Activated CD4-positive, alpha-beta T cell treated with anti-CD3 and anti-CD28 coated beads for 24 hours (primary cell): Measurements from ENCODE around the gene DPF3.

ENCODE experiments used
- DNase-seq, 2 donors: peaks; one replicate each; pipeline ENCODE4 v3.0.0-alpha.2; 2020; ENCODE audit warnings: low read depth in 2 of 2

The DPF3 gene

DNA sequence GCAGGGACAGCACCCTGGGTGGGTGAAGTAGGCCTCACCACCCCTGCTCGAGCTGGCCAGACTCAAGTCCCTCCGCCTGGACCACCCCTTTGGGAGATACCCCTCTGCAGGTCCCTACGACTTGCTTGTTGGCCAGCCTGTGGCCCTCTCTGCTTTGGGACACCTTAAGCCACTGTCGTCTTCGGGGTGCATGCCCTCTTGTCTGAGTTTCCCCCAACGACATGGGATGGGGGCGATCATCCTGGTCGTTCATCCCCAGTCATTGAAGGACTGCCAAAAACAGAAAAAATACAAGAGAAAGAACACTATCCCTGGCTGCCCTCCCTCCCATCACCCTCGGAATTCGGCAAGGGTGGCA, 151.1 kb downstream of the DPF3 start:
- no peak for DNase-seq

DNA sequence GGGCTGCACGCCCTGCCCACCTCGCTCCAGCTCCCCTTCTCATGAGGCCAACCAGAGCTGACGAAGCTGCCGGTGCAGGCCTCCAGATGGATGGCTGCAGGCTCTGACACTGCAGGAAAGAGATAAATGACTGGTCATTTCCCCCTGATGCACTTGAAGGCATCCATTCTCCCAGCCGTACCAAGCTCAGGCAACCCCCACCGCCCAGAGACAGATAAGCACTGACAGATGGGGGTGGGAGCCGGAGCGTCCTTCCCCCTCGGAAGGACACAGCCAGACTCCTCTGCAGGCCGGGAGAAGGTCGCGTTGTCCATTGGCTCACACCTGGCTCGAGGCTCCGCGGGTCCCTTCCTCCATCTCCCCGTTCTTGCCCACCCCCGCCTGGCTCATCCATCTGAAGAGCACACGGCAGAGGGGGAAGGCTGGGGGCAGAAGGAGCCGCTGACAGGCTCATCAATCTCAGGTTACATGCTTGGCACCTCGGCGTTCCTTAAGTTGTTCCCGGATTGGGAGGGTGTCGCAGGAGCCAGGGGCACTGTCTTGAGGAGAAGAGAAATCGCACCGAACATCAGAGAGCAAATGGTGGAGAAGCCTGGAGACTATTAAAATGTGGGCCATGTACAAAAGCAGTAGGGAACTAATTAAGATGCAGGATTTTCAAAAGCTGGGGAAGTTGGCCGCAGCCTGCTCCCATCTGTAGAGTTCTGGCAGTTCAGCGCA, 151.6 kb downstream of the DPF3 start:
- DNase-seq, result no peak

GRCh38 chr14:72741826-72742117, 152.1 kb downstream of the DPF3 start:
- DNase-seq, result no peak

- DNase-seq, result no peak
These were observed 152.7 kb downstream of the DPF3 start for GRCh38 chr14:72740966-72741825.

DNA sequence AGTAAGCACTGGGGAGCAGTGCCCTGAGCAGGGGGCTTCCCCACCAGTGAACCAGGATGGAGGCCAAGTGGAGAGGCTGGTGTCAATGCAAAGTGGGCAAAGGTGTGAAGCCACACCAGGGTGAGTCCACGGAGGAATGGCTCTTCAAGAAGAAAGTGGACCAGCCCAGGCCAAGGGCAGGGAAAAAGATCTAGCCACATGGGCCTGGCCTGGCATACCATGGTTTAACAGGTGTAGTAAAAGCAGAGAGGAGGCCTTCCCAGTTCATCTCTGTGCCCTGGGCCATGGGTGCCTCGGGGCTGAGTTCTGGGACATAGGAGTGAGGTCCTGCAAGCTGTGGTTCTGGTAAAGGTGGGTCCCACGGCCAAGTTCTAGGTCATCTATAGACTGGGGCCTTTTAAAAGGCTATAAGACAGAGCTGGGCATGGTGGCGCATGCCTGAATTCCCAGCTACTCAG, 153.4 kb downstream of the DPF3 start:
- DNase-seq, result no peak

DNA sequence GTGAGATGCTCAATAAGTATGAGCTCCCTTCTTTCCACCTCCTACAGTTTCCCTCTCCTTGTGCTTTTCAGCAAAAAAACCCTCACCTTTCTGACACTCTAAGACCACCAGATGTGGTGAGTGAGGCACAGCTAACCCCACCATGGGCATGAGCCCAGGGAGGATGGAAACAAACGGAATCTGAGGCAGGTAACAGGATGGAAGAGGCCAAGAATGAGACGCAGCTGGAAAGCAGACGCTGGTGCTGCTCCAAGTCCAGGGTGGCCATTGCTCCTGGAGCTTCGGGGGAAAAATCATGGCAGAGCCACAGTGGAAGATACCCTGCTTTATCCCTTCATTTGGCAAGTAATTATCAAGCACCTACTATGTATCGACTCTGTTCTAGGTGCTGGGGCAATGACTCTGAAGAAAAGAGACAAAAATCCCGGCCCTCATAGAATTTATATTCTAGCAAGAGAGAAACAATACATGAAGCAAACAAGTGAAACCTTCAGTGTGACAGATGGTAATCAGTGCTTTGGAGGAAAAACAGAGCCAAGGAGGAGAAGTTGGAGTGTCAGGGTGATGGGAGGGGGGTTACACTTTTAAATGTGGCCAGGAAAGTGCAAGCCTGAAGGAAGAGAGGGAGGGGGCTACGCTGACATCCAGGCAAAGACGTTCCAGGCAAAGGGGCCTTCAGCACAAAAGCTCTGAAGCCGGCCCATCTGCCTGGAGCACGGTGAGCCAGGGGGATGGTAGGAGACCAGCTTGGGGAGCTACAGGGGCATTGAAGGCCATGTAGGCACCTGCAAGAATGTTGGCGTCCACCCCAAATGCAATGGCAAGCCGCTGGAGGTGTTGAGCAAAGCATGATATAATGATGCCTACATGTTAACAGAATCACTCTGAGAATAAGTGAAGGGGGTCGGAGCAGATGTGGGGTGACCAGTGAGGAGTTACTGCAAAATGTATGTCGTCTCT, 154.2 kb downstream of the DPF3 start:
- no peak for DNase-seq

GRCh38 chr14:72738161-72738611, 155.7 kb downstream of the DPF3 start:
- DNase-seq, result no peak

DNA sequence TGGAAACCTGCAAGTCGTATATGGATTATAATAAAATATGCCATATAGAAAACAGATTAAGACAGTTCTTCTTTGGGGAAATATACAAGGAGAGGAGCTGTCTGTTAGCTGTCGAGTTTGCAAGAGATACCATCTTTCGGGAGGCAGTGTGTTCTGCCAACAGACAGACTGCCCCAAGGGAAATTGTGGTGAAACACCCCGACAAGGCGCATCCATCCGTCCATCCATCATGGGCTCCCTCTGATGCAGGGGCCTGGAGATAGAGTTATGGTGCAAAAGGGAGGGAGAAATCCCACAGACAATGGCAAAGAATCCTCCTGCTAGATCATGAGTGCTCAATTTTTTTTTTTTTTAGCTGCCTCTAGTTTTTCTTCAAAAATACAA, 156.3 kb downstream of the DPF3 start:
- no peak for DNase-seq

- no peak for DNase-seq
These were observed 156.9 kb downstream of the DPF3 start for GRCh38 chr14:72736786-72737559.

- DNase-seq, result no peak
These were observed 157.6 kb downstream of the DPF3 start for GRCh38 chr14:72736308-72736707.

GRCh38 chr14:72732022-72732780, 161.7 kb downstream of the DPF3 start:
- no peak for DNase-seq

GRCh38 chr14:72731252-72732020, 162.5 kb downstream of the DPF3 start:
- no peak for DNase-seq

DNA sequence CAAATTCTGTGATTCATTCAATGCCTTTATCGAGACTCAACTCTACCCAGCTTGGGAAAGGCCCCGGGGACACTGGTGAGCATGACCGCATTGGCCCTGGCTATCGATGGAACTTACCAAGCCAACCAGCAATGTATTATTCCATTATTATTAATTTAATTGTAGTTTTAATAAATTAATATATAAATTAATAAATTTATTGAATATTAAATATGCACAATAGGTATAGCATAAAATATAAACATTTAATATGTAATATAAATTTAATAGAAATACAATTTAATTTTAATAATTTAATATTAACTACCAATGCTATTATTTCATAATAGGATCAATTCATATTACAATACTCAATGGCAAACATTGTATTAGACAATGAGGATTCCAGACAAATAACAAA, 163.4 kb downstream of the DPF3 start:
- no peak for DNase-seq

DNA sequence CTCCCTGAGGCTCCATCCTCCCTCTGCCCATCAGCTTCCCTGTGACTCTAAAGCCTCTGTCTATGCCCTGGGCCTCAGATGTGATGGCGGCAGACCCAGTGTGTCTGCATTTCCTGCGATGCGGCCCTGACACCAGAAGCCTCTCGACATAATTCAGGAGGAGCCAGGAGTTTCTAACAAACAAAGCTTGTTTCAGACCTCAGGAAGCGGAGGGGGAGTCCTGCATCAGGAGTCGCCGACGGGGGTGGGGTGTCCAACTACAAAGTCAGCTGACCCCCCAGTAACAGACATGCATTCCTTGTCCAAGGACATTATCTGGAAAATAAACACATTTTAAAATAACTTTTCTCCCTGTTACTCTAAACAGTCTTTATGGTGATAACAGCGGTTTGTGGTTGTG, 167.5 kb downstream of the DPF3 start:
- DNase-seq, result no peak

DNA sequence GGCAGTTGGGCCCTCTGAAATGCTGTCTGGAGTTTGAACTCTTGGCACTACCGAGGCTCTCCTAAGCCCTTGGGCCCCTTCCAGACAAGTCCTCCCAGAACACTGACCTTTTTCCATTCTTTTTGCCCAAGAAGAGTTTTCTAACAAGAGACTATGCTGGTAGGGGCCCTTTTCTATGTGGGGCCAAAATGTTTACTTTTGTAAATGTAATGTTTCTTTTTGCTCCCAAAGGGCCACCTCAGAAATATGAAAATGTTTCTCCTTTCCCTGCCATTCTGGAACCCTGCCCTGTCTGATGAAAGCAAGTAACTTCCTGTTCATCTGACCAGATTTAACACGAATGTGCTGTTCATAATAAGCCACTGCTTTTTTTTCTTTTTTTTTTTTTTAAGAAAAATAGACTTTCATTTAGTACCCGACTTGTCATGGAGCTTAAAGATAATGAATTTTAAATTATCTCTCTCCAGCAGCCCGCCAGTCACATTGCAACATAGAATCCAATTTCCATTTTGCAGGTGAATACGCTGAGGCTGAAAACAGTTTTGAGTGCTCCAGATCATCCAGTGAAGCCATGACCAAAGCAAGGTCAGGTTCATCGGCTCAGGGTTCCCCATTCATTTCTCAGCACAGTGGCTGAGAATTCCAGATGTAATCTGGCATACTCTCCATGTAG, 169.9 kb downstream of the DPF3 start:
- DNase-seq, result no peak

DNA sequence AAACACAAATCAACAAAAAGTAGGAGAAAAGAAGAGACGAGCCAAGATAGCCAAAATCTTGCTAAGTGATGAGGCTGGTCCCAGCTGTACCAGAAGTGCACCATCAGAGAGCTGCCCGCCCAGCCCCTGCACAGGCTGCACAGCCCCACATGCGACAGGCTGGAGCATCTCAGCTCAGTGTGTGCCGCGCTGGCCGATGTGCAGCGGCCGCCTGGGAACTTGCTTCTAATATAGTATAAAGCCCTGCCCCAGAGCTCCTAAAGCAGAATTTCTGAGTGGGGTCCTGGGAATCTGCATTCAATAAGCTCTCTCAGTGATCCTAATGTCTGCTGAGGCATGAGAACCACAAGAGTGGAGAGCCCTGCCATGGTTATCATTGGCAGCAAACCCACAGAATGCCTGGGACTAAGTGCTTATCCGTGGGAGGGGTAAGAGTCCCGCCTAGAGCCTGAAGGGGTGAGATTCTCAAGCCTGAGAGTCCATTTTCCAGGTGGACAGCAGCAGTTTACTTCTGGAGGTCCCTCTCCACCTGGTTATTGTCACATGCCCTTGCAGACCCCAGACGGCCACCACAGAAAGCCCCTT, 171.6 kb downstream of the DPF3 start:
- DNase-seq, result no peak

DNA sequence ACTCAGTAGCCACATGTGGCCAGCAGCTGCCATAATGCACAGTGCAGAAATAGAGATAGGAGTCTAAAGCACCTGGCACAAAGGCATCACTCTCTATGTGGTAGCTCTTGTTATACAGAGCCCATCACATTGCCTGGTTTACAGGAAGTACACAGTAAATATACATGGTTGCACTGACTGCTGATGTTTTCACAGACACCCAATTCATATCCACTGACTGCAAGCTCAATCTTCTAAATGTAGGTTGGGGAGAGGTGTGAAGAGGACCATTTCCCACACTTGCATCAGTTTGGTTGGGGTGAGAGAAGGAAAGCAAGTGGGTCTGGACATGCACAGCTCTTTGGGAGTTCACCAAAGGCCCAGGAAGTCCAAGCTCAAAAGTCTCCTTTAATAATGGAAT, 172.8 kb downstream of the DPF3 start:
- DNase-seq, result no peak

DNA sequence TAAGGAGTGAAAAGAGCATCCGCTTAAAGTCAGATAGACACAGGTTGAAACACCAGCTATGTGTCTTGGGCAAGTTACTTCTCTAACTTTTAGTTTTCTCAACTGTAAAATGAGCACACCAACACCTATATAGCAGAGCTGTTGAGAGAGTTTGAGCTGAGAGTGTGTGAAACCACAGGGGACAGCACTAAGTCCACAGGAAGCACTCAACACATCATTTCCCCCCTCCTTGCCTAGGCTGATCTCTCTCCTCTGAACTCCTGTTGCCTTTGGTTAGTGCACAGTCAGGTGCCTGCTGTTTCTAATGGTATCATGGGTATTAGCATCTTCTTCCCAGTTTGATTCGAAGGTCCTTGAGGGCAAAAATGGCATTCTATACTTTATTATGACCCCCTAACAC, 176.7 kb downstream of the DPF3 start:
- DNase-seq, result no peak

DNA sequence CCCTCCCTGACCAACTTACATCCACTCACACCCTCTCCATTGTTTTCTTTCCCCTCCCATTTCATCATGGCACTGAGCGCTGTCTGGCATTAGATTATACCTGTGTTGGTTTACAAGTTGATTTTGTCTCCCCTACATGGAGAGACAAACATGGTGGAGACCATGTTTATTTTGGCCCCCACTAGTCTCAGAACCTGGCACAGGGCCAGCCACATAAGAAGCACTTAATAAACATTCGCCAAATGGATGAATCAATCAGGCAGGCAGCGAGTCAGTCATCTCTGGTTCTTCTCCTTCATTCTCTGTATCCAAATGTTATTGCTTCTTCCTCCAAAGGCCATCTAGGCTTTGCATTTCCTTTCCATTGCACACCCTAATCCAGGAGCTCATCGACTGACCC, 177.4 kb downstream of the DPF3 start:
- DNase-seq, result no peak
